GM12878 (cell line): ENCODE data around the gene YBX3. TPM values are rescaled to one million over a fixed set of nuclear protein-coding genes. Genes with fewer than 3 reads are reported as not detected.

Experiments
- FOXK2 ChIP-seq: fragments of 450-650 bp; IDR thresholded peaks from 2 replicates; pipeline ENCODE4 v1.6.1; 2017; ENCODE audit warnings: mild to moderate bottlenecking, moderate library complexity
- FOXM1 ChIP-seq: IDR thresholded peaks from 2 replicates; pipeline ENCODE4 v1.6.1; 2012; ENCODE audit warnings: low read depth, mild to moderate bottlenecking, inconsistent platforms, low read length, moderate library complexity
- HCFC1 ChIP-seq: fragments of 150-350 bp; IDR thresholded peaks from 2 replicates; pipeline ENCODE4 v1.6.1; 2014; ENCODE audit warnings: low read length
- HDAC6 ChIP-seq: fragments of 200-600 bp; sonication (generic); IDR thresholded peaks from one replicate; pipeline ENCODE4 v1.8.0; 2017; ENCODE audit warnings: antibody characterized with exemption; ENCODE audit not compliant: unreplicated experiment
- IKZF2 ChIP-seq, 2 experiments: fragments of 450-650 bp; IDR thresholded peaks; 2 replicates each; pipeline ENCODE4 v1.6.1; 2017; ENCODE audit warnings: mild to moderate bottlenecking in 2 of 2, moderate library complexity in 2 of 2
- MEF2B ChIP-seq: fragments of 450-650 bp; IDR thresholded peaks from 2 replicates; pipeline ENCODE4 v1.6.1; 2018; ENCODE audit warnings: mild to moderate bottlenecking, moderate library complexity; ENCODE audit not compliant: partially characterized antibody, poor library complexity, severe bottlenecking
- MTA3 ChIP-seq: IDR thresholded peaks from 2 replicates; pipeline ENCODE4 v1.6.1; 2012; ENCODE audit warnings: low read length, inconsistent platforms, borderline replicate concordance
- NR2C2 ChIP-seq: IDR thresholded peaks from 2 replicates; pipeline ENCODE4 v1.6.1; 2011; ENCODE audit warnings: borderline replicate concordance, low read depth; ENCODE audit not compliant: control insufficient read depth, insufficient read length
- POLR2A ChIP-seq: IDR thresholded peaks from 2 replicates; pipeline ENCODE4 v1.6.1; 2011; ENCODE audit warnings: low read depth, mild to moderate bottlenecking, low read length
- RAD51 ChIP-seq: fragments of 450-650 bp; IDR thresholded peaks from 2 replicates; pipeline ENCODE4 v1.6.1; 2016; ENCODE audit warnings: moderate library complexity, mild to moderate bottlenecking, inconsistent platforms
- REST ChIP-seq: IDR thresholded peaks from 2 replicates; pipeline ENCODE4 v1.6.1; 2012; ENCODE audit warnings: mild to moderate bottlenecking, low read depth, low read length
- TBL1XR1 ChIP-seq: IDR thresholded peaks from 2 replicates; pipeline ENCODE4 v1.6.1; 2012; ENCODE audit warnings: low read depth, low read length, improper control_type of control experiment
- polyA plus RNA-seq, 11 experiments: library from polyadenylated mRNA; depleted of rRNA in 4 of 11; unstranded in 6 of 11; stranded (reverse) in 5 of 11; fragments of >200 nt; fragmentation: Nextera tagmentation in 4 of 11; fragmentation: Illumina TruSeq in 1 of 11; extraction: Ambion mirVana in 4 of 11; extraction: Trizol in 1 of 11; gene quantifications; 1 replicate in 1 of 11; 2 replicates in 10 of 11; pipeline versions ENCODE4 v1.2.1 to v1.2.3, GENCODE V29; 2011 to 2016; ENCODE audit warnings: inconsistent platforms in 2 of 11, missing spikeins in 2 of 11, low read depth in 1 of 11
- total RNA-seq, 4 experiments: library from RNA; depleted of rRNA in 3 of 4; stranded (reverse); fragments of >200 nt in 3 of 4; fragmentation: Illumina TruSeq in 1 of 4; extraction: Trizol in 1 of 4; gene quantifications; 2 replicates each; pipeline versions ENCODE4 v1.2.1 to v1.2.3, GENCODE V29; 2013 to 2021

YBX3 gene
- total and polyA plus RNA-seq, 10 of the 15 experiments (the other 5 are each of a cell fraction or from before 2014, with no cell fraction given), result 25.9 to 221 (median 111) TPM

- no peak for TF ChIP-seq TBL1XR1
- no peak for TF ChIP-seq FOXK2
- peak; percentile 60; the same call in 1 of the 2 replicates for TF ChIP-seq POLR2A
- TF ChIP-seq HDAC6, result no peak
- 0 out of 2 replicates have a peak, but pooled peaks have one; percentile 66 for TF ChIP-seq MTA3
- TF ChIP-seq RAD51, result peak; percentile 84
- TF ChIP-seq MEF2B, result no peak
- no peak for TF ChIP-seq REST
- TF ChIP-seq FOXM1, result no peak
- TF ChIP-seq HCFC1, result peak; percentile 30; the same call in 1 of the 2 replicates
- TF ChIP-seq IKZF2 (IDR thresholded peaks at IDR 0.05), result peak; percentile 90 to 93
- TF ChIP-seq NR2C2, result no peak
Observed at GRCh38 chr12:10721651-10722501, 1.2 kb downstream of the YBX3 start (continued).
